ENCODE measurements around the gene CHI3L2.
"Not testable (repeated sequence)": the region's sequence is repeated elsewhere in the genome, so short reads cannot be mapped to it uniquely, and the experiment has no call there.

CHI3L2 gene

GRCh38 chr1:111202707-111203623, 24.5 kb upstream of the CHI3L2 start:
- no peak for DNase-seq

GRCh38 chr1:111203681-111204200, 23.8 kb upstream of the CHI3L2 start:
- peak; percentile 88 to 92 for DNase-seq

- peak; percentile 66 to 71 for DNase-seq
Observed at GRCh38 chr1:111204201-111204982, 23.1 kb upstream of the CHI3L2 start.

GRCh38 chr1:111204983-111205713, 22.4 kb upstream of the CHI3L2 start:
- DNase-seq: no peak

- no peak for DNase-seq
Observed at GRCh38 chr1:111205714-111206050, 21.8 kb upstream of the CHI3L2 start.

- DNase-seq: no peak
Observed at GRCh38 chr1:111208921-111209320, 18.6 kb upstream of the CHI3L2 start.

- DNase-seq: no peak
Observed at GRCh38 chr1:111209622-111210021, 17.9 kb upstream of the CHI3L2 start.

GRCh38 chr1:111211921-111212320, 15.6 kb upstream of the CHI3L2 start:
- DNase-seq: no peak

GRCh38 chr1:111212634-111213335, 14.7 kb upstream of the CHI3L2 start:
- no peak for DNase-seq

- no peak for DNase-seq
Observed at GRCh38 chr1:111213412-111213811, 14.1 kb upstream of the CHI3L2 start.

GRCh38 chr1:111214074-111214801, 13.3 kb upstream of the CHI3L2 start:
- DNase-seq: peak in 1 of 2 experiments; percentile 21

GRCh38 chr1:111214884-111215283, 12.6 kb upstream of the CHI3L2 start:
- peak; percentile 60 to 68 for DNase-seq

- not testable (repeated sequence) for DNase-seq
Observed at GRCh38 chr1:111215285-111215684, 12.2 kb upstream of the CHI3L2 start.

GRCh38 chr1:111216751-111217150, 10.8 kb upstream of the CHI3L2 start:
- no peak for DNase-seq

- DNase-seq: no peak
Observed at GRCh38 chr1:111217183-111217910, 10.2 kb upstream of the CHI3L2 start.

GRCh38 chr1:111218701-111219556, 8.6 kb upstream of the CHI3L2 start:
- no peak for DNase-seq

- DNase-seq: peak; percentile 53 to 67
Observed at GRCh38 chr1:111219557-111220286, 7.8 kb upstream of the CHI3L2 start.

- DNase-seq: no peak
Observed at GRCh38 chr1:111220302-111220890, 7.1 kb upstream of the CHI3L2 start.

GRCh38 chr1:111221276-111221632, 6.3 kb upstream of the CHI3L2 start:
- no peak for DNase-seq
